ENCODE results near the gene NBAS.

Gene NBAS

GRCh38 chr2:15560988-15561573 is at the start of gene NBAS:
TSS of gene NBAS (minus strand) at chr2:15561334. CDS start at chr2:15561304, 30 bp downstream.
- DNase-seq (ENCODE audit: low read depth), result no peak

- DNase-seq (ENCODE audit: low read depth), result no peak
These were observed 49.4 kb upstream of the NBAS start for GRCh38 chr2:15610430-15610952.

- no peak for DNase-seq (ENCODE audit: low read depth)
These were observed 48.4 kb upstream of the NBAS start for GRCh38 chr2:15609341-15610042.

GRCh38 chr2:15608392-15608761 is 47.2 kb upstream of the NBAS start:
- DNase-seq (ENCODE audit: low read depth), result no peak

GRCh38 chr2:15607709-15608391 is 46.7 kb upstream of the NBAS start:
- no peak for DNase-seq (ENCODE audit: low read depth)

- no peak for DNase-seq (ENCODE audit: low read depth)
These were observed 45.6 kb upstream of the NBAS start for GRCh38 chr2:15606481-15607441.

- DNase-seq (ENCODE audit: low read depth), result no peak
These were observed 44.6 kb upstream of the NBAS start for GRCh38 chr2:15605721-15606120.

- DNase-seq (ENCODE audit: low read depth), result no peak
These were observed 42.8 kb upstream of the NBAS start for GRCh38 chr2:15603948-15604347.

GRCh38 chr2:15603044-15603765 is 42.1 kb upstream of the NBAS start:
- no peak for DNase-seq (ENCODE audit: low read depth)

GRCh38 chr2:15602393-15602792 is 41.3 kb upstream of the NBAS start:
- no peak for DNase-seq (ENCODE audit: low read depth)

GRCh38 chr2:15601681-15602080 is 40.5 kb upstream of the NBAS start:
- no peak for DNase-seq (ENCODE audit: low read depth)

GRCh38 chr2:15599994-15600393 is 38.9 kb upstream of the NBAS start:
- DNase-seq (ENCODE audit: low read depth), result no peak

- DNase-seq (ENCODE audit: low read depth), result no peak
These were observed 35.8 kb upstream of the NBAS start for GRCh38 chr2:15596968-15597367.

- DNase-seq (ENCODE audit: low read depth), result no peak
These were observed 35.2 kb upstream of the NBAS start for GRCh38 chr2:15596350-15596749.

- no peak for DNase-seq (ENCODE audit: low read depth)
These were observed 34.8 kb upstream of the NBAS start for GRCh38 chr2:15595936-15596335.

GRCh38 chr2:15595342-15595905 is 34.3 kb upstream of the NBAS start:
- DNase-seq (ENCODE audit: low read depth), result no peak

- no peak for DNase-seq (ENCODE audit: low read depth)
These were observed 33.4 kb upstream of the NBAS start for GRCh38 chr2:15594291-15595256.

- DNase-seq (ENCODE audit: low read depth), result no peak
These were observed 32.2 kb upstream of the NBAS start for GRCh38 chr2:15593327-15593705.

GRCh38 chr2:15591692-15592463 is 30.7 kb upstream of the NBAS start, which contains the start of gene DDX1:
TSS of gene DDX1 (plus strand) at chr2:15591868. CDS start at chr2:15591934, 66 bp downstream.
- DNase-seq (ENCODE audit: low read depth), result peak; percentile 26
